ENCODE results near the gene TUBA8. TPM values are rescaled to one million over a fixed set of nuclear protein-coding genes. Genes with fewer than 3 reads are reported as not detected.
"Not testable (repeated sequence)": the region's sequence is repeated elsewhere in the genome, so short reads cannot be mapped to it uniquely, and the experiment has no call there.

Gene TUBA8
- total RNA-seq, 4 donors from 2014 or later, result 1.3 to 12.9 (median 7.6) TPM

DNA sequence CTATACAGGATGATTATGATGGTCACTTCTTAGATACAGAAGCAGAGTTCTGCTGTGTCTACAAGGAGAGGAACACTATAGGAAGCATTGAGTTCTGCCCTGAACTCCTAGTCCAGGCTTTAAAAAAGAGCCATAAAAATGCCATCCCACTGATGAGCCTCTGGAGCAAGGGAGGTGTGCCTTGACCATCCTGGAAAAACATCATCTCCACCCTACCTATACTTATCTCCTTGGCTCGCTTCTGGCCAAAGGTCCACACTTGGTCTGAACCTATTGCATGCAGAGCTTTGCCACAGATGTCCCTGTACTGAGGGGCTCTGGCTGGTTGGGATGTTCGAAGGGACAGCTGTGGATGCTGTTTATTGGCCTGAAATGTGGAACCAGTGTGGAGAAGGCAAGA, 37.1 kb upstream of the TUBA8 start:
- Histone ChIP-seq H3K27me3 (no peaks in the 10 kb centered on the region), H3K4me1 (peaks cover 0 to 42% (median 16%) of the 10 kb centered on the region in 3 donors), H3K9me3 (no peaks in the 10 kb centered on the region), H3K36me3 (no peaks in the 10 kb centered on the region), H3K4me3 (no peak overlapping the region), H3K27ac (peak overlapping the region in 1 of 4 donors; percentile 83)
- no peak for ATAC-seq
- WGBS, 2 donors (ENCODE audit: low coverage in 1 of 2), result 25 to 88% methylated on average over 1 of the region's 2 CpGs
- TF ChIP-seq, protein P1, sequence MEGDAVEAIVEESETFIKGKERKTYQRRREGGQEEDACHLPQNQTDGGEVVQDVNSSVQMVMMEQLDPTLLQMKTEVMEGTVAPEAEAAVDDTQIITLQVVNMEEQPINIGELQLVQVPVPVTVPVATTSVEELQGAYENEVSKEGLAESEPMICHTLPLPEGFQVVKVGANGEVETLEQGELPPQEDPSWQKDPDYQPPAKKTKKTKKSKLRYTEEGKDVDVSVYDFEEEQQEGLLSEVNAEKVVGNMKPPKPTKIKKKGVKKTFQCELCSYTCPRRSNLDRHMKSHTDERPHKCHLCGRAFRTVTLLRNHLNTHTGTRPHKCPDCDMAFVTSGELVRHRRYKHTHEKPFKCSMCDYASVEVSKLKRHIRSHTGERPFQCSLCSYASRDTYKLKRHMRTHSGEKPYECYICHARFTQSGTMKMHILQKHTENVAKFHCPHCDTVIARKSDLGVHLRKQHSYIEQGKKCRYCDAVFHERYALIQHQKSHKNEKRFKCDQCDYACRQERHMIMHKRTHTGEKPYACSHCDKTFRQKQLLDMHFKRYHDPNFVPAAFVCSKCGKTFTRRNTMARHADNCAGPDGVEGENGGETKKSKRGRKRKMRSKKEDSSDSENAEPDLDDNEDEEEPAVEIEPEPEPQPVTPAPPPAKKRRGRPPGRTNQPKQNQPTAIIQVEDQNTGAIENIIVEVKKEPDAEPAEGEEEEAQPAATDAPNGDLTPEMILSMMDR (IDR thresholded peaks at IDR 0.05), result no peak
- TF ChIP-seq POLR2AphosphoS5 (IDR thresholded peaks at IDR 0.05) (no peak), POLR2A (IDR thresholded peaks at IDR 0.05) (no peak)

DNA sequence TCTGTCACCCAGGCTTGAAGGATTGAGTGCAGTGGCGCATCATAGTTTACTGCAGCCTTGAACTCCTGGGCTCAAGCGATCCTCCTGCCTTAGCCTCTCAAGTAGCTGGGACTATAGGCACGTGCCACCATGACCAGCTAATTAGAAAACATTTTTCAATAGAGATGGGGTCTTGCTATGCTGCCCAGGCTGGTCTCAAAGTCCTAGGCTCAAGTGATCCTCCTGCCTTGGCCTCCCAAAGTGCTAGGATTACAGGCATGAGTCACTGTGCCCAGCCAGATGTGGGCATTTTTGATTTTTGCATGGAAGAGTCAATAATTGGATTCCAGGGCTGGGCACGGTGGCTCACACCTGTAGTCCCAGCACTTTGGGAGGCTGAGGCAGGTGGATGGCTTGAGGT, 36.7 kb upstream of the TUBA8 start:
- 80 to 90% methylated on average over 1 to 3 of the region's 4 CpGs for WGBS, 2 donors (ENCODE audit: low coverage in 1 of 2)
- not testable (repeated sequence) for H3K36me3 ChIP-seq, ATAC-seq, H3K27me3 ChIP-seq, H3K9me3 ChIP-seq, H3K4me3 ChIP-seq
- peak overlapping the region in 2 of 4 donors; percentile 80 to 83 for H3K27ac ChIP-seq
- peaks cover 0 to 42% (median 19%) of the 10 kb centered on the region in 3 donors for H3K4me1 ChIP-seq

DNA sequence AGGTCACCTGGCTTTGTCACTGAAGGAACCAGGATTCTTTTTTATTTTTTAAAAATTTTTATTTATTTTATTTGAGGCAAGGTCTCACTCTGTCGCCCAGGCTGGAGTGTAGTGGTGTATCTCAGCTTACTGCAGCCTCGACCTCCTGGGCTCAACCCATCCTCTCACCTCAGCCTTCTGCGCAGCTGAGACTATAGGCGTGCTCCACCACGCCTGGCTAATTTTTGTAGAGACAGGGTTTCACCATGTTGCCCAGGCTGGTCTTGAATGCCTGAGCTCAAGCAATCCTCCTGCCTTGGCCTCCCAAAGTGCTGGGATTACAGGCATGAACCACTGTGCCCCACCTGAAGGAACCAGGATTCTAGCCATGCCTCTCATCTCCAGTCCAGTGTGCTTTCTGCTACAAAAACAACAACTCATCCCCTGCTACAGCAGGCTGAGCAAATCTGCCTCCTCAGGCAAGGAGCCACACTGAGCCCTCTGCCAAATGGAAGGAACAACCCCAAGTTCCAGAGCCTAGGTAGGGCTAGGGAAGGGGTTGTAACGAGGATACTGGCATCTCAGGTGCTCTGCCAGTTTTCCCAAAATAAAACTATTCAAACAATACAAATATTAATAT, 35.4 kb upstream of the TUBA8 start:
- no peak for ATAC-seq
- TF ChIP-seq POLR2A (IDR thresholded peaks at IDR 0.05) (no peak), POLR2AphosphoS5 (IDR thresholded peaks at IDR 0.05) (no peak), EP300 (IDR thresholded peaks at IDR 0.05) (no peak)
- TF ChIP-seq, protein P1 (IDR thresholded peaks at IDR 0.05), result no peak
- Histone ChIP-seq H3K36me3 (peaks cover 0 to 11% of the 10 kb centered on the region in 2 donors), H3K27me3 (no peaks in the 10 kb centered on the region), H3K4me3 (no peak overlapping the region), H3K9me3 (no peaks in the 10 kb centered on the region), H3K27ac (peak overlapping the region; percentile 76 to 87 (median 82)), H3K4me1 (peaks cover 0 to 48% (median 24%) of the 10 kb centered on the region in 3 donors)
- WGBS, 2 donors (ENCODE audit: low coverage in 1 of 2), result 60 to 83% methylated on average over 1 to 6 of the region's 6 CpGs

DNA sequence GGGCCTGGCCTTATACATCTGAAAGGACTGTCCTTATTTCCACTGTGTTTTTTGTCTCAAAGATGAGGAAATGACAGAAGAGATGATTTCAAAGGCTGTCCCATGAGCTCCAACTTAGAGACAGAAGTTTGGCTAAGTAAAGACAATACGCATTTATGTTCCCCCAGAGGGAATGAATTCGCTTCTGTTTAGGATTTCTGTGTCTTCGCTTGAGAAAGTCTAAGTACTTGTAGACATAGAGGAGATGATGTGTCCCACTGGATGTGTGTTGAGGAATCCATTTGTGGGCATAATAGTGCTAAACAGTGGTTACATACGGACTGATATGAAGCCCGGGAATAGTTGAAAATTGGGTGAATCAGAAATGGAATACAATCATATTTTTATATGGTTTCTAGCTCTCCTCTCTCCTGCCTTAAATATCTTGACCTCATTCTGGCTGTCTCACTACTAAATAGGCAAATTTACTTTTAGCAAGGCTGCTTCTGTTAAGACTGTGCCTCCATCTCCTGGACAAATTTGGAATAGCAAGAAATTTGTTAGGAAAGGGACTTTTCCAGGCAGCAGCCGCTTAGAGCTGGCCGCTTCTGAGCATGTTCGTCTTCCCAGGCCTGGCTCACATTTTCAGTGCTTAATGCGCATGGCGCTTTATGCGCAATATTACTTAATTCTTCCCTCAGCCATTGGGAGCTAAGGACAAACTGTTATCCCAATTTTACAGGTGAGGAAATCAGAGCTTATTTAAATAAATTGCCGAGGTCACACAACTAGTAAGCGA, 34.7 kb upstream of the TUBA8 start:
- Histone ChIP-seq H3K4me3 (no peak overlapping the region), H3K27me3 (no peaks in the 10 kb centered on the region), H3K36me3 (peaks cover 0 to 18% of the 10 kb centered on the region in 2 donors), H3K9me3 (no peaks in the 10 kb centered on the region), H3K27ac (peak overlapping the region; percentile 76 to 87 (median 82)), H3K4me1 (peaks cover 0 to 48% (median 24%) of the 10 kb centered on the region in 3 donors)
- TF ChIP-seq POLR2AphosphoS5 (IDR thresholded peaks at IDR 0.05), result peak; percentile 55
- TF ChIP-seq, protein P1 (IDR thresholded peaks at IDR 0.05), result peak; percentile 77 to 96 (median 92)
- TF ChIP-seq POLR2A (IDR thresholded peaks at IDR 0.05), result no peak
- TF ChIP-seq EP300 (IDR thresholded peaks at IDR 0.05), result no peak
- peak; percentile 70 for ATAC-seq
- 10 to 18% methylated on average over 11 to 13 of the region's 13 CpGs for WGBS, 2 donors (ENCODE audit: low coverage in 1 of 2)

DNA sequence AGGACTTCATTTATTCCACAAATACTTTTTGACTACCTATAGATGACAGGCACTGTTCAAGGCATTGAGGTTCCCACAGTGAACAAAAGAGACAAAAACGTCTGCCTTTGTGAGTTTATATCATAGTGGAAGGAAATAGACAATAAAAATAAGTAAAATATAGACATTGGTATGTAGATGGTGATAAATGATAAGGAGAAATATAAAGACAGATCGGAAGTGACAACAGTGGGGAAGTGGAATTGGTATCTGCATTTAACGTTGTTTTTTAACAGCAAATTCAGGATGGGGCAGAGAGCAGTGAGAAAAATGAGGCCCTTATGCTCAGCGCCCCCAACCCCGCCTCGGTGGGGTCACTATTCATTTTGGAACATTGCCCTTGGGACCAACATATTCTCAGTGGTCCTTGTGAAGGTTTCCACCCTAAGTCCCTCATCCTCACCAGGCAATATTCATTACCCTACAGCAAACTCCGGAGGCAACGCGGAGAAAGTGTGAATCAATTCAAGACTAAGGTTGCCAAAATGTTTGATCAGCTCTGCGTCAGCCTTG, 33.4 kb upstream of the TUBA8 start:
- Histone ChIP-seq H3K4me3 (peak overlapping the region; percentile 72 to 96), H3K4me1 (peaks cover 0 to 55% (median 24%) of the 10 kb centered on the region in 3 donors), H3K36me3 (peaks cover 0 to 30% of the 10 kb centered on the region in 2 donors), H3K9me3 (no peaks in the 10 kb centered on the region), H3K27ac (peak overlapping the region; percentile 34 to 87 (median 82)), H3K27me3 (no peaks in the 10 kb centered on the region)
- no peak for ATAC-seq
- WGBS, 2 donors (ENCODE audit: low coverage in 1 of 2), result 6 to 7% methylated on average over 9 to 10 of the region's 10 CpGs
- no peak for TF ChIP-seq POLR2A (IDR thresholded peaks at IDR 0.05)

Measured in gastroesophageal sphincter (tissue), 4 donors.